Liver (tissue), 5 donors: ENCODE measurements around the gene NEBL. TPM values are rescaled to one million over a fixed set of nuclear protein-coding genes. Genes with fewer than 3 reads are reported as not detected.

Experiments
- polyA plus RNA-seq, 2 donors: library from polyadenylated mRNA; stranded (reverse) in 1 of 2; unstranded in 1 of 2; fragments of 200-250 nt in 1 of 2; fragments of >200 nt in 1 of 2; fragmentation: Nextera tagmentation in 1 of 2; extraction: Ambion mirVana in 1 of 2; gene quantifications; one replicate each; pipeline versions ENCODE4 v1.2.1 to v1.2.3, GENCODE V29; 2013 to 2015
- small RNA-seq: library from RNA; depleted of rRNA; stranded (forward); fragments of <200 nt; gene quantifications from one replicate; pipeline ENCODE3, GENCODE V24; 2014
- total RNA-seq, 2 donors: library from RNA; depleted of rRNA; stranded (reverse); fragments of >200 nt; gene quantifications; one replicate each; pipeline ENCODE4 v1.2.3, GENCODE V29; 2014
- donor health status: healthy.
- donor health status: healthy.
- donor health status: healthy.

Gene NEBL
- total and polyA plus RNA-seq, 4 donors = 0.22 to 1.8 (median 0.81) TPM

Small RNAs within 50 kb of the gene (small RNA-seq; reads per million reads assigned to genes)
- not detected for gene AL157398.1
- gene MTND1P21 = not detected
